ENCODE data around the gene INPP4B.

INPP4B gene

DNA sequence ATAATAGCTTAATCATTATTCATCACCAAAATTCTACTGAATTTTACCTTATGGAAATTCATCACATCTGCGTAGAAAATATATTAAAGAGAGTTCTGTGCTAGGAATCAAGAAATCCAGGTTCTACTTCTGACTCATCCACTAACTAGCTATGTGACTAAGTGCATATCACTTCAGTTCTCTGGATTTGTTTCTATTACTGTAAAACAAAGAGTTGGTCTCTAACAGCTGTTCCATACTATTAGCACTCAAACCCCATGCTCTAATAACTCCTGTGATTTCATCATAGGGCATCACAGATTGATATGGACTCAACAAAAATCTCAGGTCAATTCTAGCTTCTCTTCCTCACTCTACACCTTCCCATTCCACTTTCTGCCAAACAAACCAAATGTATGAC, 572.0 kb downstream of the INPP4B start:
- no peak for DNase-seq

DNA sequence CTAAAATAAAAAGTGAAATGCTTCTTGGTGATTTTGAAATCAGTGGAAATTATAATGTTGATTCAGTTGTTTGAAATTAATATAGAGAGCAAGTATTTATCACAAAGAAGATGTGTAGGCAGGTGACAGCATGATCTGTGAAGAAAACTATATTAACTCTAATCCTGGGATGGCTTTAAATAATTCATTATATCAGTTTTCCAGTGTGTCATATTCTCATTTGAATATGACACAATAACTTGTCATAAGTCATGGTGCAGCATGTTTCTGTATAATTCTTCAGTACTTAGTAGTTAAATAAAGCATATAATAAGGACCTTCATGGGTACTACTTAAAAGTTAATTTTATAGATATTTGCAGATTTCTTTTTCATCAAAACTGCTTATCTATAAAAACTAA, 573.6 kb downstream of the INPP4B start:
- DNase-seq = no peak

DNA sequence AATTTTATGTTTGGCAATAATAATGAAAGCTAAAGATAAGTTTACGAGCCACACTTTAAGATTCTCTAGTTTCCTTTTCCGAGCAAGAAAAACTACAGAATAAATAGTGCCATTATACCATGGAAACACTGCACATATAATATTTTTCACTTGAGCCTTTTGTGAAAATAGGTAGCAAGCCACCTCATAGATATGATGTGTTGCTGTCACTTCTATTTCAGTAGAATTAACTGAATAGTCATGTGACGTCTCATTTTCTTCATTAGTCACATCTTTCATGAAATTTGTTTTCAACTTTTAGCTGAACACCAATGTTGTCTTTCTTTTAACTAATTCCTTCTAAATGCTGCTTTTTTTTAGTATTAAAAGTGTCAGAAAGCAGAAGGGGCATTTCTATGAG, 574.3 kb downstream of the INPP4B start:
- no peak for DNase-seq

DNA sequence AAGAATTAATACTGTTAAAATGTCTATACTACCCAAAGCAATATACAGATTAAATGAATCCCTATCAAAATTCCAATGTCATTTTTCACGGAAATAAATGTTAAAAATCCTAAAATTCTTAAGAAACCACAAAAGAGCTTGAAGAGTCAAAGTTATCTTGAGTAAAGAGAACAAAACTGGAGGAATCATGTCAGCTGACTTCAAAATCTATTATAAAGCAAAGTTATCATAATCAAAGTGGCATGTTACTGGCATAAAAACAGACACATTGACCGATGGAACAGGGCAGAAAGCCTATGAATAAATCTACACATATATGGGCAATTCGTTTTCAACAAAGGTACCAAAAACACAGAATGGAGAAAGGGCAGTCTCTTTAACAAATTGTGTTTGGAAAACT, 579.0 kb downstream of the INPP4B start:
- no peak for DNase-seq

DNA sequence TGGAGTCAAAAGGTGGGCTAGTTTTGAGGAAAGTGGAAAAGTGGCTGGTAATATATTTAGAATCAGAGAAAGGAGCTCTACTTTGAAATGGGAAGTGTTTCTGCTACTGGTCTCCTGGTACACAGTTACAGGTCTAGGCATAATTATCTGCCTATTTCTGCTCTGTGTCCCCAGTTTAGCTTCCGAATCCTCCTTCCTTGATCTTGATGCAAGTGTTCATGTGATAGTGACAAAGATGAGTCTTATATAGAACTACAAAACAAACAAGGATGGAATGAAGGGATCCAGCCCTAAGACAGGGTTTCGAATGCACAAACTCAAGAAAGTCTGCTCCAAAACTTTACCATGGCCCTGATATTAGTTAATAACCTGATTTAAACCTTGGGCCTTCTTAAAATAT, 580.2 kb downstream of the INPP4B start:
- no peak for DNase-seq

DNA sequence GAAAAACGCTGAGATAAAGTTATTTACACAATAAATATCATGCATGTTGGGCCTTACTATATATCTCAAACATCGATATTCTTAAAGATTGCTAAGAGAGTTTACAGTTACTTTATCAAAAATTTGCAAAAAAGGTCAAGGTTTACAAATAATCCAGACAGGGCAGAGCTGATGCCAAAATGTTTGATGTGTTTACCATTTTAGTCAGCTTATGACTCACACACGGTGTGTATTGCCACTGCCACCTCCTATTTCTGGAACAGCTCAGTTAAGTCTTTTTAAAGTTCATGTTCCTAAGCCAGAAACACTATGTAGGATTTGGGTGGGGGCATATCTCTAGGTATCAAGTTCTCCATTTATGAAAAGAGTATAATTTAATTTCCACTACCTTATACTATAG, 580.6 kb downstream of the INPP4B start:
- no peak for DNase-seq

DNA sequence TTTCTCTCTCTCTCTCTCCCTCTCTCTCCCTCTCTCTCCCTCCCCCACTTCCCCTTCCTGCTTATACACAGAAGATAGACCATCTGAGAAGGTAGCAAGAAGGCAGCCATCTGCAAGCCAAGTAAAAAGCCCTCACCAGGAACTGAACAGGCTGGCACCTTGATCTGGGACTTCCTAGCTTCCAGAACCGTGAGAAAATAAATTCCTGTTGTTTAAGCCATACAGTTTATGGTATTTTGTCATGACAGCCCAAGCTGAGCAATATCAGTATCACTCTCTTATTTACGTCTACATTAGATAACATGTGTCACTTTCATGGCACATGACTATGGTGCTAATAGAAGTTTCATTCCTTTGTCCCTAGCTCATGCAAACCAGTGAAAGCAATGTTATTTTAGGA, 581.1 kb downstream of the INPP4B start:
- no peak for DNase-seq

DNA sequence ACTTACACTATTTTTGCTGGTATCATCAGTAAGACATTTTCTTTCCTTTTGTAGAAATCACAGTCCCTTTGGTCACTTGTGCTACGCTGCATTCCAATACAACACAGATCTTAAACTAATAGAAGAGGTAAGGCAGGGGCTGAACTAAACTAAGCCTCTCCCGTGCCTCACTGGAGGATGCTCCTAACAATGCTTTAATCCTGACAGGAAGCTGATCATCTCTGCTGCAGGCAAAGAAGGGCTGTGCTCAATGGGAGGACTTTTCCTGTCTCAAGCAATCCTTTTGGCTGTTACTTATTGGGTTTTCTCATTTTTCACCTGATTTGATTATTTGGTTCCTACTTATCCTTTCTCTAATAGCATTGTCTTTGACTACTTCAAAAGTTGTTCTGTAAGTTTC, 583.1 kb downstream of the INPP4B start:
- no peak for DNase-seq

DNA sequence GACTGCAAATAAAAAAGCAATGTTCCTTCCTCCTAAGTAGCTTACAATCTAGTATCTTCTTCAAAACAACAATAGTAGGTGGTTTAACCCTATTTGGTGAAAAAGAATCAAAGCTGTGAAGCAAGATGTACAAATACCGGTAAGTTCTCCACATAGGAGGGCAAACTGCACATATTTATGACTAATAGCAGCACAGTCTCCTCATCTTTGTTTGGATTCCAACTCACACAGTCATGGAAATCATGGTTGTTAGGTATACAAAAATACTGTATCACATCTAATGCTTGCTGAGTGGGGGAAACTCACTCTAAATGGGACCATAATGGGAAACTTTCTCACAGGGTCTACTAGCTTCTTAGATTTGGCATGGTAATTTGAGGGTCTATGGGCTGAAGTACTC, 597.2 kb downstream of the INPP4B start:
- DNase-seq = no peak

DNA sequence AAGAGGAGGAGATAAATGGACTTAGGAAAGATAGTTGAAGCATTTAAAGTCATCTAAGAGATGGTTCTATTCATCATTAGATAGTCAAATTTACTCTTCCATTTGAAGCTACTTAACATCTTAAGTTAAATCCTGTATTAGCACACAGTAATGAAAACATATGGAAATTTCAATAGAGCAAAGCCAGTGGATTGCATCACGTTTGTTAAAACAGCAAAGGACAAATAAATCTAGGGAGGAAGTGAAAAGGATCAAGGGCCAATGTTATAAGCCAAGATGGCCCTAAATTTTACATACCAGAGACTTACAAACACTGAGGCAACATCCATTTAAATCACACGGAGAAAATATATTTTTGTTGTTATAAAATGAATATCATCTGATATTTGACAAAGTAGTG, 602.8 kb downstream of the INPP4B start:
- no peak for DNase-seq

DNA sequence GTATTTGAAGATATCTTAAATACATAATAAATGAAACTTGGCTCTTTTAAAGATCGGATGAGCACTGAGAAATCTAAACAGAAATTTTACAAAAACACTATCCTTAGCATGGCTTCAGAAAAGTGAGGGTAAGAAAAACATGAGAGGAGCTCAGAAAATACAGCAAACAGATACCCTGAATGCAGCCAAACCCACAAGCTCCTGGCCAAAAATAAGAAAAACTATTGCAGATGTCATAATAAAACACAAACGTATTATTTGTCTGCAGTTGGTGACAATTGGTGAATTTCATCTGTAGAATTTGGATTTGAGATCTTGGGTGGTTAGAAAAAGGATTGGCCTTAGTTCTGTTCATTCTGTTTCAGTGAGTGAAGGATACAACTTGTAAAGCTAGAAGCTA, 603.9 kb downstream of the INPP4B start:
- DNase-seq = no peak

DNA sequence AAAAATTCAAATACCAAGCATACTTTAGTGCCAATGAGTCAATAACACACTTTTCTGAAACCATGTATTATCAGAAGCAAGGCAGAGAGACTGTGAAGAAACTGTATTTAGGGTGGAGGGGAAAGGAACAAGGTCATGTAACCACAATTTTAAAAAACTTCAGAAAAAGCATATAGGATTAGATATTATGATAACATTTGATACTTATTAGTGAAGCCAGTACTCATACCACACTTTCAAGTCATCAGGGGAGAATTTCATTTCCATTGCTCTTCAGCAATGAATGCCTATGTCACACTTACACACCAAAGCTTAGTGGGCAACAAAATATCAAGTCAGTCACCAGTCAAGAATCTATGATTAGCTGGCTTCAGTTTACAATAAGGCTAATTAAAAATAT, 607.5 kb downstream of the INPP4B start:
- DNase-seq = no peak

DNA sequence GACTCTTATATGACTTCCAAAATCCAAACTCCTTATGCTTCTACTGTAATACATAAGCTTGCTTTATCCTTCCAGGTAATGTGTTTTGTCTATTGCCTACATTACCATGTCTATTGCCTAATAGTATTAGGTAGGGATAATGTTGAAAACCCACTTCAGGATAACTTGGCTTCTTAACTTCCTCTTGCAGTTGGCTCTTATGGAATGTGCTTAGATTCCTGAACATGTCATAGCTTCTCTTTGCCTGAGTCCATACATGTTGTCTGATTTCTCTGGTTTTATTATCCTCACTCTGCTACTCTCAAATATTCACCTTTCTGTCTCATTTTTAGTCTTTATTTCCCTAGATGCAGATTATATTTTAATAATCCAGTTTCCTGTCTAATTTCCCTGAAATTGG, 609.8 kb downstream of the INPP4B start:
- DNase-seq = no peak

DNA sequence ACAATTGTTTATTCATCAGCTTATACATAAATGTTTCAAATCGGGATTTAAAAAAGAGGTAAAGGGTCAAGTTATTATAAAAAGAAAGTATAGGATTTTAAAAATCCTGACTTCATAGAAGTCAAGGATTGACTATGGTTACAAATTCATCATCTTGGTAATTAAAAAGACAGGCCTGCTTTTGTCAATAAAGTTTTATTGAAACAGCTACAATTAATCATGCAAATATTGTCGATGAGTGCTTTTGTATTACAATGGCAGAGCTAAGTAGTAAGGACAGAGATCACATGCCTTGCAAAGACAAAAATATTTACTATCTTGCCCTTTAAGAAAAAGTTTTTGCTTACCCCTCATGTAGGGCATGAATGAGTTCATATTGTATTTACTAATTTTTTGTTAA, 614.3 kb downstream of the INPP4B start:
- no peak for DNase-seq

DNA sequence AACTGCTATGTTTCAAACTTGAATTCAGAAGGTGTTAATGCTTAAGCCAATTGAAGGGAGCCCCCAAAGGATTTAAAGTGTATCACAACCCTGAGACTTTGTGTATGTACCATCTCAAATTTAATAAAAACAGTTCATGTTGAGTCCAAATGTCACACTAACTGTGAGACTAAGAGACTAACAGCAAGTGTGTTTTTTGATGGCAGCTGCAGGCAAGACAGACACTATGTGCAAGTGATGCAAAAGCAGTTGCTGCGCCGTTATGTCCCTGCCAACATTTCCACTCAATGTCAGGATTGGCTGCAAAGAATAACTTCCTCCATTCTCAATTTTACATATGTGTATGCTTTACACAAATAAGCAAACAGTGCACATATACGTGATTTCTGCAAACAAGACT, 615.1 kb downstream of the INPP4B start:
- DNase-seq = no peak

DNA sequence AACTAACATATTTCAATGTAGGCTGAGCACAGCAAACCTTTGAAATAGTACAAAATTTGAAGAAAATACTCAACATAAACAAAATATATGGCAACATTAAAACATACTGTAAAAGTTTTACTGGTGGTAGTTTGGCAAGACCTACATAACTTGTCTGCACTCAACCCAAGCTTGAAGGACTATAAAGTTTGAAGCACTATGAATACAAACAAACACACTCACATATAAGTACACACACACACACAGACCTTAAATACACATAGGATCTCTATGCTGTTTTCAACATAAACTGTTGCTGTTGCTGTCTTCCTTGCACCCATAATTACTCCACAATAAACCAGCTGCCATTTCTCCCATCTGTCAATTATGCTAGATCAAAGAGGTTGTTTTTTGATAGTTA, 620.1 kb downstream of the INPP4B start:
- no peak for DNase-seq

DNA sequence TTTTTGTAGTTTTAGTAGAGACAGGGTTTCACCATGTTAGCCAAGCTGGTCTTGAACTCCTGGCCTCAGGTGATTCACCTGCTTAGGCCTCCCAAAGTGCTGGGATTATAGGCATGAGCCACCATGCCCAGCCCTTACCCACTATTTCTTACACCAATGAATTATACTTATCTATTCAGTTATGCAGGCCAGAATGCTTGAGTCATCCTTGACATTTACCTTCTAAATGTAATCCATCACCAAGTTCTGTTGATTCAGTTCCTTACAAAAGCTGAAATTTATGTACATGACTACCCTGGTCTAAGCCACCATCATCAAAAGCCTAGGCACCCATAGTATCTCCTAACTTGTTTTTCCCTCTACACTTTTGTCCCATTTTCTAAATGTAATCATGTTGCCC, 624.0 kb downstream of the INPP4B start:
- no peak for DNase-seq

DNA sequence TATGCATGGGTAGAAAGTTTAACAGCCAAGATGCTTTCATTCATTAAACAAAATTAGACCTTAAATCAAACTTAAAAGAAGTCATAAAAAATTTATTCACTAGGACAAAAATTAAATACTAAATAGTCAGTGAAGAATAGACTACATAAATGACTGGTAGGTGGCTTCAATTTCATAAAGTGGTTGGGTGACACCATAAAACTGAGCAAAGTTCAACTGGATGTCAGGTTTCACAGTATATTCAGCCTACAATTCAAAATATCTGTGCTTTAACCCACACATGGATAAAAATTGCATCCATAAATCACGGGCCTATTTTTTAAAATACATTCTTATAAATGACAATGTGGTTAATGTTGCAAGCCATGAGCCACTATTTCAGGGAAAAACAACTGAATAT, 627.4 kb downstream of the INPP4B start:
- DNase-seq = no peak

DNA sequence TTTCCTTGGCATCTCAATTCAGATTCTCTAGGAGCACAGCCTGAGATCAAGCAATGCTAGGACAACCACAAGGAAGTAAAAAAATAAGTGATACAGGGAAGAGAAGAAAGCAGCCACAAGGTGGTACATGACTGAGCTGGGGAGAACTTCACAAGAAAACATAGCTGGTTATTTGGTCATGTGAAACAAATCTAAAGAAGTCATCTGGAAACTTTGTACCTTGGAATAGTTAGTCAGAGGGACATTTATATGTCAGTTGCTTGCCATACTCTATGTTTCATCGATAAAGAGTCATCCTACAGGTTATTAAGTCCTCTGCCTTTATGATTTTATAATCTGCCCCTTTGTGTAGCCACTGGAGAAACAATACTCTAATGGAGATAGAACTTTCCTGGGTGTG, 634.7 kb downstream of the INPP4B start:
- no peak for DNase-seq

DNA sequence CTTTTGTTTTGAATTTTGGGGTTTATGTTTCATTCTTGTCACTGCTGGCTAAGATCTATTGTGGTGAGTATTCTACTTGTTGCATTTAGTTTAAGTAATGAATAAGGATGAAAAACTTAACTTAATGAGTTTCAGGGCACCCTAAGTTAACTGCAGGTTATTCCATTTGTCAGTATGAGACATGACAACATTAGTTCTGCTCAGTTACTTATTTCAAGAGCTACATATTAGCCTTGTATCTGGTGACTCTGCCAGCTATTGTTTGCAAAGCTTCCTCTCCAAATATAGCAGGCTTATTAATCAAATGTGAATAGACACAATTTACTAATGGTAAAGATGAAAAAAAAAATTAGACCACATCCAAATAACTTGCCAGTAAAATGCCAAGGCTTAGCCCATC, 642.6 kb downstream of the INPP4B start:
- no peak for DNase-seq

DNA sequence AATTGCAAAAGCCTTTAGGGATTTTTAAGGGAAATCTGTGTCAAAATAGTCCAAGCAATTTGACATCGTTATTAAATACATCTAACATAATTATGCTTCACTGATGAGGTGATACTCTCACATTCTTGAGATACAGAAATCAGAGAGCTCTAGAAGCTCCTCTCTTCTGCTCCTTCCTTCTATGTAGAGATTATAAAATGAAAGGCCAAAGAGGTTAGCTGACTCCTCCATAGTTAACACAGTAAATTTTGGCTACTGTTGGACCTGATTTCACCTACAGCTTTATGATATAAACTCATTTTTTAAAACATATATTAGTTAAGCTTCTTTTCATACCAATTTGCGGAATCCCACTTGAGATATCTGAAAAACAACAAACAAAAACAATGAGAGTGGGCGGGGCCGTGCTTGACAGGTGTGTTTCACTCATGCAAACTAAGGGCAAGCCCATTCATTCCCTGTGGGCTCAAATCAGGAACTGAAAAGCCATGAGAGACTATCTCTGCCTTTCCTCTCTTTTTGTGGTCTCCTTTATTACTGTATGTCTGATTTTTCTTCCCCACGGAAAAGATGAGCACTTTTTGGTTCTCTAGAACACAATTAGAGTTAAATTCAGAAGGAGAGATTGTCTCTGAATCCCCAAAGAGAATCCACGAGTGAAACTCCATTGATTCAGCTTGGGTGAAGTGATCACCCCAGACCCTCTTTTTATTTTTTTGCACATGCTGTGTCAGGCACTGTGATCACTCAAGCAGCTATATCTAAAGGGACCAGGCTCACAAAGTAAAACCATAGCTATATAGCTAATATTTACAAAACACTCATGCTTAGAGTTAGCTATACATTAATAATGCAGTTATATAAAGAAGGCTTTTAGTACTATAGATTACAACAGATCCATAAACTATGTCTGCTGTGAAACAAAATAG, 643.4 kb downstream of the INPP4B start:
- no peak for DNase-seq

DNA sequence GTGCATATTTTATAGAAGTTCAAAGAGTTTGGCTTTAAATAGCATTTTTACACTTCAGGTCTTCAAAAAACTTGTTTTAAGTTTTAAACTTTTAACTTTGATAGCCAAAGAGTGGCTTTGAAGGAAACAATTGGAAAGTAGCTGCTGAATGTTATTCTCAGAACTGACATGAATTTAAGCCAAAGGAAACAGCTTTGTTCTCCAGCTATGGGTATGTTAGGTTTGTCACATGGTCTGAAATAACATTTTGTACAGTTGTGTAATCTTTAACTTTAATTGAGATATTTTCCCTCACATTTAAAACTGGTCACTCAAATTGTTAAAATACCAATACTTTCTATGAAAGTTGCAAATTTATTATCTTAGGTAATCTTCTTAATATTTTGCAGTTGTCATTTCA, 645.1 kb downstream of the INPP4B start:
- no peak for DNase-seq

DNA sequence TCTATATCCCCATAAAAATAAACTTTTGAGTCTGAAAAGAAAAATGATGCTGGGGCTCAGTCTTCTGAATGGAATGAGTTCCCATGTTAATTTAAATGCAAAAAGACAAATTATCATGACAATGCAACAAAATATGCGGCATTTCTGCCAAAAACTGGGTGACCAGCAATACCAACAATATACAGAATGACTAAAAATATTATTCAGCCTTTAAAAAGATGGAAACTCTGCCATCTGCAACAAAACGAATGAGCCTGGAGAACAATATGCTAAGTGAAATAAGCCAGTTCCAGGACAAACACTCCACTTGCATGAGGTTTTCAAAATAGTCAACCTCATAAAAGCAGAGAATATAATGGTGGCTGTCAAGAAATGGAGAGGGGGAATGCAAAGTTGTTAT, 651.2 kb downstream of the INPP4B start:
- no peak for DNase-seq

DNA sequence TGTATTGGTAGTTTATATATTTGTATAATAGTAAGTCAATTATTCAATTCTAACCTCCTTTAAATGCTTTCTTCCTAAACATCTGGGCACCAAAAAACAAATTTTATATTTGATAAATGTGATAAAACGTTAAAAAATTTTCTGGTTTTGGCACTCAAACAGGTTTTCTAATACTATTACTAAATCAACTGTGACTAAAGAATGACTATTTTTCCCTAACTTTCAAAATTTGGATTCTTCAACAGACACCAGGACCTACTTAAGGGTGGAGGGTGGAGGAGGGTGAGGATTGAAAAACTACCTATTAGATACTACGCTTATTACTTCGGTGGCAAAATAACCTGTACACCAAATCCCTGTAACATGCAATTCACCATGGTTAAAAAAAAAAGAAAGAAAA, 654.2 kb downstream of the INPP4B start:
- DNase-seq = no peak

DNA sequence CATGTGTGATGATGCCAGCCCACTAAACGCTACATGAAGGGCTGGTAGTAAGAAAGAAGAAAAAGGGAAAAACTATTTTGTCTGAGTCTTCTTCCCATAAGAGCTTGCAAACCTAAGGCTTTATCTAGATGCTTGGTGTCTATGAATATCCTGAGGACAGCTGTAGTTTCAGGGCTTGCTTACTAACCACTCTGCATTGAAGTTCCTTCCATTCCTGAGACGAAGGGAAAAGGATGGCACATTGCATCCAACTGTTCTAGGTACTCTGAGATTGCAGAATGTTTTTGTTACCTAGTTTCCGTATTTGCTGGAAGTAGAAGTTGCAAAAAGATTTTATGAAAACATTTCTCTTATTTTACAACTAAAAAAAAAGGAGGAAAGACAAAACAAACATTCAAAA, 665.1 kb downstream of the INPP4B start:
- no peak for DNase-seq
